AG04450 (cell line): ENCODE data around the gene TMCC1. TPM values are rescaled to one million over a fixed set of nuclear protein-coding genes. Genes with fewer than 3 reads are reported as not detected.

ENCODE experiments used
- CTCF ChIA-PET: fragments of 300-600, 350-600 bp; formaldehyde crosslinking; extraction: SDS; loops from one replicate; lab custom pipeline; 2022; ENCODE audit warnings: antibody characterized with exemption, inconsistent platforms; lab: Charles Lee
- POLR2A ChIA-PET: fragments of 350-600 bp; formaldehyde crosslinking; extraction: SDS; loops from one replicate; lab custom pipeline; 2021; ENCODE audit warnings: antibody characterized with exemption, inconsistent platforms; lab: Yijun Ruan, JAX
- DNase-seq: peaks from one replicate; pipeline ENCODE4 v3.0.0-alpha.2; 2011; ENCODE audit warnings: low read depth, low spot score
- H3K27ac ChIP-seq: one replicate; pipeline ENCODE4 v1.5.1; 2012; ENCODE audit warnings: low read depth, low read length, control low read depth
- H3K27me3 ChIP-seq: one replicate; pipeline ENCODE4 v1.6.0; 2012; ENCODE audit warnings: low read length; ENCODE audit not compliant: control insufficient read depth, insufficient read depth
- H3K4me3 ChIP-seq: 2 replicates; pipeline ENCODE4 v1.5.1; 2011; ENCODE audit warnings: mild to moderate bottlenecking, low read depth, low read length, control low read depth
- H3K9me3 ChIP-seq: 2 replicates; pipeline ENCODE4 v1.5.1; 2012; ENCODE audit warnings: low read length; ENCODE audit not compliant: control insufficient read depth, insufficient read depth
- polyA plus RNA-seq: library from polyadenylated mRNA; depleted of rRNA; stranded (reverse); fragments of >200 nt; gene quantifications from 2 replicates; pipeline ENCODE4 v1.2.3, GENCODE V29; 2011; rRNA removed
- small RNA-seq: library from RNA; depleted of rRNA; stranded (forward); fragments of <200 nt; gene quantifications from one replicate; pipeline ENCODE3, GENCODE V24; 2012; ENCODE audit warnings: low read depth; ENCODE audit not compliant: insufficient read length
- TF ChIP-seq, protein P1 (sequence below): IDR thresholded peaks from 2 replicates; pipeline ENCODE4 v1.5.1; 2011; ENCODE audit warnings: low read depth, low read length, control low read depth, inconsistent platforms

TMCC1 gene
- polyA plus RNA-seq, 1 experiment: 14.1 TPM

DNA sequence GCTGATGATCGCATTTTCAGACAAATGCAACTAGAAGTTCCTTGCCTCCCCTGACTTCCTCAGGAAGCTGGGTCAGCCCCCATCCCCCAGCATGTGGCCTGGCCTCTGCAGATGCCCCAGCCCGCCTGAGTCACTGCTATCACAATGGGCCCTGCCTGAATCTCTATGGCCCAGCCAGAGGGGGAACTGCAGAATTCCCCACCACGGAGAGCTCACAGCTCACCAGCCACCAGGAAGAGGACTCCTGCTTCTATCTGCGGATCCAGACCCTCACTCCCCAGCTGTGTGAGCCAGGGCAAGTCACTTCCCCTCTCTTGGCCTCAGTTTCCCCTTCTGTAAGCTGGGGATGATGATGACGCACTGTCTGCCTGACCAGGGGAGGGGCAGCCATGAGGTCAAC lies 293.9 kb downstream of the TMCC1 start:
- TF ChIP-seq, protein P1, sequence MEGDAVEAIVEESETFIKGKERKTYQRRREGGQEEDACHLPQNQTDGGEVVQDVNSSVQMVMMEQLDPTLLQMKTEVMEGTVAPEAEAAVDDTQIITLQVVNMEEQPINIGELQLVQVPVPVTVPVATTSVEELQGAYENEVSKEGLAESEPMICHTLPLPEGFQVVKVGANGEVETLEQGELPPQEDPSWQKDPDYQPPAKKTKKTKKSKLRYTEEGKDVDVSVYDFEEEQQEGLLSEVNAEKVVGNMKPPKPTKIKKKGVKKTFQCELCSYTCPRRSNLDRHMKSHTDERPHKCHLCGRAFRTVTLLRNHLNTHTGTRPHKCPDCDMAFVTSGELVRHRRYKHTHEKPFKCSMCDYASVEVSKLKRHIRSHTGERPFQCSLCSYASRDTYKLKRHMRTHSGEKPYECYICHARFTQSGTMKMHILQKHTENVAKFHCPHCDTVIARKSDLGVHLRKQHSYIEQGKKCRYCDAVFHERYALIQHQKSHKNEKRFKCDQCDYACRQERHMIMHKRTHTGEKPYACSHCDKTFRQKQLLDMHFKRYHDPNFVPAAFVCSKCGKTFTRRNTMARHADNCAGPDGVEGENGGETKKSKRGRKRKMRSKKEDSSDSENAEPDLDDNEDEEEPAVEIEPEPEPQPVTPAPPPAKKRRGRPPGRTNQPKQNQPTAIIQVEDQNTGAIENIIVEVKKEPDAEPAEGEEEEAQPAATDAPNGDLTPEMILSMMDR: no peak; the same call in 1 of the 2 replicates
- ChIA-PET CTCF (no interaction called here), POLR2A (no interaction called here)
- Histone ChIP-seq H3K4me3 (no peak overlapping the region), H3K27me3 (no peaks in the 10 kb centered on the region), H3K27ac (peak overlapping the region; percentile 47), H3K9me3 (no peaks in the 10 kb centered on the region; the same call in 1 of the 2 replicates)
- no peak for DNase-seq

GRCh38 chr3:129599073-129599472 lies 294.4 kb downstream of the TMCC1 start:
- ChIA-PET POLR2A (no interaction called here), CTCF (no interaction called here)
- Histone ChIP-seq H3K9me3 (no peaks in the 10 kb centered on the region; the same call in 1 of the 2 replicates), H3K4me3 (no peak overlapping the region), H3K27ac (peak overlapping the region; percentile 47), H3K27me3 (no peaks in the 10 kb centered on the region)
- TF ChIP-seq, protein P1: no peak
- no peak for DNase-seq

GRCh38 chr3:129598484-129598883 lies 295.0 kb downstream of the TMCC1 start:
- H3K27ac ChIP-seq: peak overlapping the region; percentile 21
- ChIA-PET POLR2A (interaction anchor here (2.6 kb wide), 1 partner anchor 38 kb away, joined by 12 read pairs; no protein-coding TSS in a partner anchor), CTCF (no interaction called here)
- DNase-seq: no peak
- no peaks in the 10 kb centered on the region for H3K27me3 ChIP-seq
- no peak overlapping the region for H3K4me3 ChIP-seq
- no peaks in the 10 kb centered on the region; the same call in 1 of the 2 replicates for H3K9me3 ChIP-seq
- TF ChIP-seq, protein P1: no peak

DNA sequence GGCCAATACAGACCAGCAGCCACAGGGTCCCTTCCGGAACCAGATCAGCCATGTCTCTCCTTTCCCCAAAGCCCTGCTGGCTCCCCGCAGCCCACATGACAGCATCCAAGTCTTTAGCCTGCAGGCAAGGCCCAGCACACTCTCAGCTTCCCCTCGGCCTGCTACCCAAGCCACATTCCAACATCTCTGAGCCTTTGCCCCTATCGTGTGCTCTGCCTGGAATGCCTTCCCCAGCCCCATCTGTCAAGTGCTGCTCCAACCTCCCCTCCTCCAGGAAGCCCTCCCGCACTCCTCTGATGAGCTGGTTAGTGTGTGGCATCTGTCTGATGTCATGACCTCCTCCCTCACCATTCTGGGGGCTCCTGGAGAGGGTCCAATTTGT lies 295.5 kb downstream of the TMCC1 start:
- Histone ChIP-seq H3K27me3 (no peaks in the 10 kb centered on the region), H3K9me3 (no peaks in the 10 kb centered on the region; the same call in 1 of the 2 replicates), H3K27ac (peak overlapping the region; percentile 94), H3K4me3 (no peak overlapping the region)
- TF ChIP-seq, protein P1: no peak
- no peak for DNase-seq
- ChIA-PET CTCF (no interaction called here), POLR2A (interaction anchor here (1.2 to 2.9 kb wide), 3 partner anchors 38 to 282 kb away, joined by 3 to 13 read pairs (median 12); partner anchors contain the start of genes IFT122 and MBD4)

Small RNAs within 50 kb of the gene (small RNA-seq; reads per million reads assigned to genes)
- gene RF00026 (not detected), gene RNY3P13 (not detected)

Other genes starting within 250 kb of the TMCC1 start
- gene TRH, start 81.0 kb upstream of the TMCC1 start, polyA plus RNA-seq: not detected in 2 replicates
- 0.29 TPM in 1 of 2 replicates, not detected in the other for gene ALG1L2, start 188.1 kb upstream of the TMCC1 start, polyA plus RNA-seq